ENCODE measurements around the gene NFU1. TPM values are rescaled to one million over a fixed set of nuclear protein-coding genes. Genes with fewer than 3 reads are reported as not detected.
"Not testable (repeated sequence)": the region's sequence is repeated elsewhere in the genome, so short reads cannot be mapped to it uniquely, and the experiment has no call there.

Gene NFU1
- total RNA-seq, 1 experiment from 2014 or later = 41.8 TPM

DNA sequence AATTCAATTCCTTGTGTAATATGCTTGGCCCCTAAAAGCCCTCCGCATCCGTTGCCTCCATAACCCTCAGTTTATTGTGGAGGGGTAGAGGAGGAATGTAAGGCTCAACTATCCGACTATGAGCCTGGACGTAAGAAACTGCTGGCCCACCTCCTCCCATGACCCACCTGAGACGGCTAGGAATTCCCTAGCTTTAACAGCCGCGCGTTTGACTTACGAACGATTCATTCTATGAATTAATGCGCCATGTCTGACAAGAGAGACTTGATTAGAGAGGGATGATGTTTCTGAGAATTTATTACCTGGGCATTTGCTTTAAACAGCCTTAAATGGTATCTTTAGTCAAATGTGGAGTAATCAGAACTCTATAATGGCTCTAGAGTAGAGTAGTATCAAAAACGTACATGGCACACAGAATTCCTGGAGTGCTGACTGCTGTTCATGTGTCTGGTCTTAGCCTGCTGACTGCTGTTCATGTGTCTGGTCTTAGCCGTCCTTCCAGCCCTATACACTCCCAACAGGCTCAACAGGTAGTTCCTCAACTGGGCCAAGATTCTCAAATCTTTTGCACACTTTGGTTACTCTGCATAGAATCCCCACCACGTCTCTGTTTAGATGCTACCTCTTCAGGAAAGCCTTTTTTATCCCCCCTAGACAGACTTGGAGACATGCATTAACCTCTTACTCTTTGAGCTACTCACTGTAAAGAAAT is 49.3 kb downstream of the NFU1 start:
- no peak for DNase-seq (ENCODE audit: low read depth)

DNA sequence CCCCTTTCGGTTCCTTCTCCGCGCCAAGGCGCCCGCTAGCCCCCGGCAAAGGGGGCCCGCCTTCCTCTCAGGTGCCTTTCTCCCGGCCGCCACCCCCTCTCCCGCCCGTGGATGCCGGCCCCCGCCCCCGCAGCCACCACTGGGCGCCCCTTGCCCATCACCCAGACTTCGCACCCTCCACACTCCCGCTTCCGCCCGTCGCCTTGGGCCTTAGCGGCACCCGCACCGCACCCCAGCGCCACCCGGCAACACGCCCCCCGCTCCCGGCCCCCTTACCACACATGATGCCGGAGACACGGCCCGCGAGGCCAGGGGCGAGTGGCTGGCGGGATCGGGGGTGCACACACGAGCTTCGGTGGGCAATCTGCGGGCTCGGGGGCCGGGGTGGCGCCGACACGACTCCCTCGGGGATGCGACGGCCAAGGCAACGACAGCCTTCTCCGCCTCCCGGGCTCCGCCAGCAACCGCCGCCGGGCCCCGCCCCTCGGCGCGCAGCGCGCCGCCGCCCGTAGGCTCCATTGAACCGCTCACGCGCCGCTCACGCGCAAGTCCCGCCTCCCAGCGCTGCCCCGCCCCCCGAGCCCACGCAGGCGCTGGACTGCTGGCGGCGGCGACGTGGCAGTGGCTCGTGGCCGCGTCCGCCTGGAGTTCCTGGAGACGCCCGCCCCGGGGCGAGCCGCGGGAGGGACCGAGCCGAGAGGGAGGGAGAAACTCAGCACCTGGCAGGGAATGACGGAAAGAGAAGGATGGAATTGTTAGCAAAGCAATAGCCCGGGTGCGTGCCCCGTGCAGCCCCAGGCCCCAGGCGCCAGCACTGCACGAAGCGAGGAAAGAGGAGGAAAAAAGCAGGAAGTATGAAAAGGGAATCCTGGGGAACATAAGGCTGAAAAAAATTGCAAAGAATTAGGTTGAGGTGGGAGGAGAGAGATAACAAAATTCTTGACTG is 50.2 kb downstream of the NFU1 start, which contains the start of gene GFPT1:
TSS of gene GFPT1 (minus strand) at position 439 of the 946 bp plus-strand sequence. CDS start at position 283, 156 bp downstream.
- peak; percentile 88 for DNase-seq (ENCODE audit: low read depth)

DNA sequence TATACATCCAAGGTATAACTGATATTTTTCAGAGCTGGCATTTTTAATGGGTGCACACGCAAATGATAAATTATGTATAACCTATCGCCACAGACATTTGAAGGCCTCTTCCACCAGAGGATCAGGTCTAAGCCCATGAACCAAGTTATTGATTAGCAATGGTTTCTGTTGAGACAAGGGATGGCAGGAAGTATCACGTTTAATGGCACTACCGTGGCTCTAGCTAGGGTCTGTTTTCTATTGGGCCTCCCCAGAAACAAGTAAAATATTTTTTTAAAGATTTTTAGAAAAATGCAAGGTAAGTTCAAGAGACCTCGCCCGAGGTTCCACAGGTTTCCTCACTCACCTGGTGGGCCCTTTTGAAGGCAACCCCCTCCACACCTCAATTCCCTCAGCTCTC is 50.9 kb downstream of the NFU1 start:
- DNase-seq (ENCODE audit: low read depth) = no peak

DNA sequence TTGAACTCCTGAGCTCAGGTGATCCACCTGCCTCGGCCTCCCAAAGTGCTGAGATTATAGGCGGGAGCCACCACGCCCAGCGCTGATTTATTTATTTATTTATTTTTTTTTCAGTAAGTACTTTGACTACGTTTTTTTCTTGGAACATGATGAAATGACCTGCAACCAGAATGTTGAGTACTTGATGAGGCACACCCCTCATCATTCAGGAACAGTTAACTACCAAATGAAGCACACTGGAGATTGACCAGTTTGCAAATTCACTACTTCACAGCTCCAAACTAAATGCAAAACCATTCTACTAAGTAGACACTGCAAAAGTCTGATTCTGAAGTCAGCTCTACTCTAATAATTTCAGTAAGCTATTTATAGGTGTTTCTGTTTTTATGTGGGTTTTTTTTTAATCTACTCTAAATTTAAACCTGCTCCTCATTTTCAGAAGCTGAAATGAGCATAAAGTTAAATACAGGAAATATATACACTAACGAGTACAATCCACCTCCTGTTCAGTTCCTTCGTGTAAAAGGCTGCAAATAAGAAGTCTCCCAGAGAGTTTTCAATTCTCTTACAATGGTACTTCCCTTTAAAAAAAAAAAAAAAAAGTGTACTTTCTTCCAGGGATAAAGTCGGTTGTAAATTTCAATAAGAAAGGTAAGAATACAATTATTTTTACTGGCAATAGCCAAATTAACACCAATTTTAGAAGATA is 51.6 kb downstream of the NFU1 start:
- no peak for DNase-seq (ENCODE audit: low read depth)

GRCh38 chr2:69384618-69385081 is 52.6 kb downstream of the NFU1 start:
- DNase-seq (ENCODE audit: low read depth) = no peak

- DNase-seq (ENCODE audit: low read depth) = no peak
Observed at GRCh38 chr2:69383176-69383812, 53.9 kb downstream of the NFU1 start.

DNA sequence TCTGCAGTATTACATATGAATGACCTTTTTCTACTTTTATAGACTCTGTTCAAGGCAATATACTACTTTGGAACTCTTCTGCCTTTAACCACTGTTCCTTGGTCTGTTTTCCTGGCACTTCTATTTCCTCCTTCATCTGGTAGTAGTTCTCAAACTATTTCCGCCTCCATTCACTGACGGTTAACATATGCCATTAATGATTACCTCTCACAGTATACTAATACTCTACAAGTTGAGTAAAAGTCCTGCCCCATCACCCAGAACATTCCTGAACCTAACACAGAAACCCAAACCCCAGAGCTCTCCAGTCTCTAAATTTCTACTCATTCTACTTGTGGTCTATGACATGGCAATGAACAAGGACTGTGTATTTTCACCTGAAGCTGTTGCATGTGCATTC is 54.7 kb downstream of the NFU1 start:
- DNase-seq (ENCODE audit: low read depth) = no peak

DNA sequence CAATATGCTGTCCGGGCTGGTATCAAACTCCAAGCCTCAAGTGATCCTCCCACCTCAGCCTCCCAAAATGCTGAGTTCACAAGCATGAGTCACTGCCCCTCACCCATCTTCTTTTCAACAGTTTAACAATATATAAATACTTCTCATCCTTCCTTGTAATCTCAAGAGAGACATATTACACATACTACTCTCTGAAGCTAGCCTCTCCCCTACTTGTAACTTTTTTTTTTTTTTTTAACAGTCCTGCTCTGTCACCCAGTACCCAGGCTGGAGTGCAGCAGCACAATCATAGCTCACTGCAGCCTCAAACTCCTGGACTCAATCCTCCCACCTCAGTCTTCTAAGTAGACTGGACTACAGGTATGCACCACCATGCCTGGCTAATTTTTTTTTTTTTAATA is 55.9 kb downstream of the NFU1 start:
- DNase-seq (ENCODE audit: low read depth) = peak; percentile 63

- no peak for DNase-seq (ENCODE audit: low read depth)
Observed at GRCh38 chr2:69380072-69380917, 56.9 kb downstream of the NFU1 start.

- no peak for DNase-seq (ENCODE audit: low read depth)
Observed at GRCh38 chr2:69376403-69376802, 60.8 kb downstream of the NFU1 start.

GRCh38 chr2:69375494-69376353 is 61.5 kb downstream of the NFU1 start:
- DNase-seq (ENCODE audit: low read depth) = peak; percentile 35

DNA sequence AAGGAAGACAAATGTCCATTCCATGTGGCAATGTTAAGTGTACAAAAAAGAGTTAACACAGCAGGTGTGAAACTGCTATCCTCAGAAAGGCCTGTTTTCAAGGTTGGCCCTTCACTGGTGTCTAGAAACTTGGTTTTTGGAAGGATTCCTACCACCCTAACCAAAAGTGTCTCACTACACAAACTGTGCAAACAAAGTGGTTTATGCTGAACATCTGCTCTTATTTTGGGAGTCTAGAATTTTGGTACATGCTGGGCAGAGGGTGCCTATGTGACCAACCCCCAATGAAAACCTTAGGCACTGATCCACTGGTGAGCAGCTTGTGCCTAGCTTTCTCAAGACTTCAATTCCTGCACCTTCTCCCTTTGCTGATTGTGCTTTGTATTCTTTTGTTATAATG is 64.5 kb downstream of the NFU1 start:
- DNase-seq (ENCODE audit: low read depth) = no peak

- no peak for DNase-seq (ENCODE audit: low read depth)
Observed at GRCh38 chr2:69369802-69370201, 67.4 kb downstream of the NFU1 start.

GRCh38 chr2:69368588-69368987 is 68.6 kb downstream of the NFU1 start:
- no peak for DNase-seq (ENCODE audit: low read depth)

DNA sequence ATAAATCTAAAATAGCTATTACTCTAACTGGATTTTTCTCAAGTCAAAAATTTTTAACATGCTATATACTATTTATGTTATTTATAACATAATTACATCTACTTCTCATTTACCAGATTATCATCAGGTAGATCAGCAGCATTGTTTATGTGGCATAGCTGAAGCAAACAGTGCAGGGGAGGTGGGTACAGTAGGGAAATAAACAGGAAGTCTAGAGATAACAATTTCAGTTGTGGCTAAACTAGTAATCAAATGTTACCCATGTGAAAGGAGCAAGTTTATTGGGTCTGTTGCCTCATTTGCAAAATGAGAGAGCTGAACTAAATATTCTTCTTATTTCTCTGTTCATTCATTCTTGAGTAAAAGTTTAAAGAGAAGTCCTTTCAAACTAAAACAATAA is 77.9 kb downstream of the NFU1 start:
- no peak for DNase-seq (ENCODE audit: low read depth)

DNA sequence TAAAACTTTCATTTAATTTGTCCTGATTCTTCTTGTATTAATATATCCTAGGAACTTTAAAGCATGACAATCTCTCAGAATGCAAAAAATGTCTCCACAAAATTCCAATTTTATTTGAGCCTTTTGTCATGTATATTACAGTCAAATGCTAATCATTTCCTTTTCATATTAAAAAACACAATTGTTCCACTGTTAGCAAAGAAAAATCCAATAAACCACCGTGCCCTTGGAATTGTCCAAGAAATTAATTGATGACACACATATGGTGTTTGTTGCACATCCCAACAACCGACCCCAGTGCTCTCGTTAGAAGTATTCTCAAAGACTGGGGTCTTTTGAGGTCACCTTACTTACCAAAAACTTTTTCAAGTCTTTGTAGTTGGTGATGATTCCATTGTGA is 78.3 kb downstream of the NFU1 start:
- DNase-seq (ENCODE audit: low read depth) = no peak

DNA sequence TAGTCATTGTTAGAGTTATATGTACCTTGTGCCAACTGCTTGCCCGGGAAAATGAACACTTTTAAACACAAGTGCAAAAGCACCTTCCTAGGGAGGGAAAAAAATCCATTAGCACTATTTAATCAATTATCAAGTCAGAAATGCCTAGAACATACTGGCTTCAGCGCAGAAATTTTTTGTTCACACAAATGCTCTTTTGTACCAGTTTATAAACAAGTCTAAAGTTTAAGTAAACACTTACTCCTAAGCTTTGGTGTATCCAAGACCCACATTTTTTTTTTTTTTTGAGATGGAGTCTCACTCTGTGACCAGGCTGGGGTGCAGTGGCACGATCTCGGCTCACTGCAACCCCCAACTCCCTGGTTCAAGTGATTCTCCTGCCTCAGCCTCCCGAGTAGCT is 80.8 kb downstream of the NFU1 start:
- DNase-seq (ENCODE audit: low read depth) = no peak

DNA sequence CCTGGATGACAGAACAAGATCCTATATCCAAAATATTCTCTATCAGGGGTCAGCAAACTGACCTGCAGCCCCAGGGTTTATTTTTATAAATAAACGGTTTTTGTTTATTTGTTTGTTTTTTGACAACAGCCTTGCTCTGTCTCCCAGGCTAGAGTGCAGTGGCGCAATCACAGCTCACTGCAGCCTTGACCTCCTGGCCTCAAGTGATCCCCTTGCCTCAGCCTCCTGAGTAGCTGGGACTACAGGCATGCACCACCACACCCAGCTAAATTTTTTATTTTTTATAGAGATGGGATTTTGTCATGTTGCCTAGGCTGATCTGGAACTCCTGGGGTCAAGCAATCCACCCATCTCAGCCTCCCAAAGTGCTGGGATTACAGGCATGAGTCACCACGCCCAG is 82.3 kb downstream of the NFU1 start:
- DNase-seq (ENCODE audit: low read depth) = not testable (repeated sequence)

GRCh38 chr2:69353360-69353759 is 83.9 kb downstream of the NFU1 start:
- no peak for DNase-seq (ENCODE audit: low read depth)
